Neural cell (in vitro differentiated cells): Measurements from ENCODE around the gene ATP4B. TPM values are rescaled to one million over a fixed set of nuclear protein-coding genes. Genes with fewer than 3 reads are reported as not detected.

Experiments
- H2AFZ ChIP-seq: fragments of 200-600, 300-800 bp; sonication (generic), shearing (Covaris generic); 2 replicates; pipeline ENCODE4 v1.6.0; 2014; ENCODE audit warnings: low read depth, mild to moderate bottlenecking, antibody characterized with exemption, low read length, moderate library complexity
- H3F3A ChIP-seq: fragments of 200-600 bp; shearing (Covaris generic); 2 replicates; pipeline ENCODE4 v1.6.1; 2016; ENCODE audit warnings: mild to moderate bottlenecking, moderate library complexity, mixed read lengths, antibody characterized with exemption, low read length; ENCODE audit not compliant: insufficient read depth, poor library complexity, severe bottlenecking
- H3K27ac ChIP-seq: fragments of 200-600, 300-800 bp; sonication (generic), shearing (Covaris generic); 2 replicates; pipeline ENCODE4 v1.5.1; 2014; ENCODE audit warnings: mild to moderate bottlenecking, low read length, moderate library complexity
- H3K27me3 ChIP-seq: fragments of 300-800, 200-600 bp; sonication (generic), shearing (Covaris generic); 2 replicates; pipeline ENCODE4 v1.6.0; 2014; ENCODE audit warnings: mild to moderate bottlenecking, low read depth, low read length, moderate library complexity; ENCODE audit not compliant: insufficient read depth
- H3K36me3 ChIP-seq: fragments of 300-800, 200-600 bp; sonication (generic), shearing (Covaris generic); 2 replicates; pipeline ENCODE4 v1.5.1; 2014; ENCODE audit warnings: mild to moderate bottlenecking, antibody characterized with exemption, low read length, moderate library complexity; ENCODE audit not compliant: insufficient read depth
- H3K4me2 ChIP-seq: fragments of 300-800, 200-600 bp; sonication (generic), shearing (Covaris generic); 2 replicates; pipeline ENCODE4 v1.6.0; 2014; ENCODE audit warnings: mild to moderate bottlenecking, low read length
- H3K4me3 ChIP-seq: fragments of 300-800, 200-600 bp; sonication (generic), shearing (Covaris generic); 2 replicates; pipeline ENCODE4 v1.5.1; 2014; ENCODE audit warnings: mild to moderate bottlenecking, low read length, moderate library complexity
- H3K79me2 ChIP-seq: fragments of 200-600 bp; shearing (Covaris generic); replicated peaks from 2 replicates; pipeline ENCODE4 v1.6.0; 2014; ENCODE audit warnings: mild to moderate bottlenecking, low read length, moderate library complexity; ENCODE audit not compliant: insufficient read depth
- H3K9ac ChIP-seq: fragments of 300-800, 200-600 bp; sonication (generic), shearing (Covaris generic); 2 replicates; pipeline ENCODE4 v1.6.1; 2016; ENCODE audit warnings: mild to moderate bottlenecking, low read length, mixed read lengths
- H3K9me2 ChIP-seq: fragments of 200-600 bp; shearing (Covaris generic); 2 replicates; pipeline ENCODE4 v1.6.1; 2016; ENCODE audit warnings: mild to moderate bottlenecking, low read length, mixed read lengths; ENCODE audit not compliant: insufficient read depth
- H3K9me3 ChIP-seq: fragments of 200-600, 300-800 bp; sonication (generic), shearing (Covaris generic); 2 replicates; pipeline ENCODE4 v1.6.1; 2016; ENCODE audit warnings: mild to moderate bottlenecking, mixed run types, low read length, moderate library complexity, mixed read lengths
- H4K20me1 ChIP-seq: fragments of 200-600 bp; shearing (Covaris generic); 2 replicates; pipeline ENCODE4 v1.6.1; 2016; ENCODE audit warnings: mild to moderate bottlenecking, mixed run types; ENCODE audit not compliant: insufficient read depth
- EP300 ChIP-seq: fragments of 450-650 bp; conservative IDR thresholded peaks from 2 replicates; pipeline ENCODE4 v1.6.1; 2014; ENCODE audit warnings: antibody characterized with exemption, mild to moderate bottlenecking, moderate library complexity; ENCODE audit not compliant: poor library complexity, severe bottlenecking
- EZH2 ChIP-seq: fragments of 200-600, 300-800 bp; shearing (Covaris generic), sonication (generic); IDR thresholded peaks from 2 replicates; pipeline ENCODE4 v1.6.1; 2014; ENCODE audit warnings: antibody characterized with exemption, low read length, borderline replicate concordance, mild to moderate bottlenecking; ENCODE audit not compliant: insufficient read depth, poor library complexity, severe bottlenecking
- POLR2AphosphoS5 ChIP-seq: IDR thresholded peaks from 2 replicates; pipeline ENCODE4 v1.6.1; 2012
- RAD21 ChIP-seq: fragments of 450-650 bp; conservative IDR thresholded peaks from 2 replicates; pipeline ENCODE4 v1.6.1; 2014; ENCODE audit warnings: antibody characterized with exemption, mild to moderate bottlenecking, moderate library complexity
- REST ChIP-seq: IDR thresholded peaks from 2 replicates; pipeline ENCODE4 v1.6.1; 2012; ENCODE audit warnings: borderline replicate concordance
- TAF1 ChIP-seq: IDR thresholded peaks from 2 replicates; pipeline ENCODE4 v1.6.1; 2012; ENCODE audit warnings: low read depth
- polyA plus RNA-seq: library from polyadenylated mRNA; depleted of rRNA; stranded (reverse); fragments of >200 nt; gene quantifications from 2 replicates; pipeline ENCODE4 v1.2.3, GENCODE V29; 2014
- TF ChIP-seq, protein P1 (sequence below): fragments of 450-650 bp; IDR thresholded peaks from 2 replicates; pipeline ENCODE4 v1.5.1; 2014; ENCODE audit warnings: antibody characterized with exemption, mild to moderate bottlenecking, moderate library complexity; ENCODE audit not compliant: poor library complexity, severe bottlenecking

The ATP4B gene
- polyA plus RNA-seq, 1 donor from 2014 or later, result not detected

- no peak for TF ChIP-seq RAD21
These were observed 7.8 kb upstream of the ATP4B start (continued) for GRCh38 chr13:113665597-113666328.

DNA sequence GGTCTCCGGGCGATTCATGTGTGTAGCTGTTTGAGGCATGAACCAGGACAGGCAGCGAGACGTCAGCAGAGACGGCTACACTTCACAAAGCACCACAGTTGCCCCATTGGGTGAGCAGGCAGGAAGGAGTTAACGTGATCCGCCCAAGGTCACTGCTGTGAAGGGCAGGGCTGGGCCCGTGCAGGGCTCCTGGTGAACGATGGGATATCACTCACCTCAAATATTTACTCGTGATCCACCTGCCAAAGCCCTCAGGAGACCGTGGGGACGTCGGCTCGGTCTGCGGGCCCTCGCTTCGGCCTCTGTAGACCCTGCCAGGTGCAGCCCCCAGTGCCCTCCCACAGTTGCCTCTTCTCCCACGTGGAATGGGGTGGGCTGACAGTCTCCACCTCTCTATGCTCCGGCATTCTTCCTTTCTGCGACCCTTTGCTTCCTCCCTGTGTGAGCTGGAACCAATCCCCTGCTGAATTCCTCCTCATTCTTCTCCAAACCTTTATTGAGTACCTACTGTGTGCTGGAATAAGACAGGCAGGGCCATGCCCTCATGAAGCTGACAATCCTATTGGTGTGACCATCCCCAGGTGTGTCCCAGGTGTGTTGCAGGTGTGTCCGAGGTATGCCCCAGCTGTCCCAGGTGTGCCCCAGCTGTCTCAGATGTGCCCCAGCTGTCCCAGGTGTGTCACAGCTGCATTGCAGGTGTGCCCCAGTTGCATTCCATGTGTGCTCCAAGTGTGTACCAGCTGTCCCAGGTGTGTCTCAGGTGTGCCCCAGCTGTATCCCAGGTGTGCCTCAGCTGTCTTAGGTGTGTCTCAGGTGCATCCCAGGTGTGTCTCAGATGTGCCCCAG is 7.0 kb upstream of the ATP4B start:
- no peak overlapping the region for H3K4me2 ChIP-seq
- no peaks in the 10 kb centered on the region for H3K9me3 ChIP-seq
- H3K27me3 ChIP-seq, result no peaks in the 10 kb centered on the region
- no peaks in the 10 kb centered on the region for H3K36me3 ChIP-seq
- TF ChIP-seq, protein P1, sequence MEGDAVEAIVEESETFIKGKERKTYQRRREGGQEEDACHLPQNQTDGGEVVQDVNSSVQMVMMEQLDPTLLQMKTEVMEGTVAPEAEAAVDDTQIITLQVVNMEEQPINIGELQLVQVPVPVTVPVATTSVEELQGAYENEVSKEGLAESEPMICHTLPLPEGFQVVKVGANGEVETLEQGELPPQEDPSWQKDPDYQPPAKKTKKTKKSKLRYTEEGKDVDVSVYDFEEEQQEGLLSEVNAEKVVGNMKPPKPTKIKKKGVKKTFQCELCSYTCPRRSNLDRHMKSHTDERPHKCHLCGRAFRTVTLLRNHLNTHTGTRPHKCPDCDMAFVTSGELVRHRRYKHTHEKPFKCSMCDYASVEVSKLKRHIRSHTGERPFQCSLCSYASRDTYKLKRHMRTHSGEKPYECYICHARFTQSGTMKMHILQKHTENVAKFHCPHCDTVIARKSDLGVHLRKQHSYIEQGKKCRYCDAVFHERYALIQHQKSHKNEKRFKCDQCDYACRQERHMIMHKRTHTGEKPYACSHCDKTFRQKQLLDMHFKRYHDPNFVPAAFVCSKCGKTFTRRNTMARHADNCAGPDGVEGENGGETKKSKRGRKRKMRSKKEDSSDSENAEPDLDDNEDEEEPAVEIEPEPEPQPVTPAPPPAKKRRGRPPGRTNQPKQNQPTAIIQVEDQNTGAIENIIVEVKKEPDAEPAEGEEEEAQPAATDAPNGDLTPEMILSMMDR, result no peak
- no peaks in the 10 kb centered on the region for H3F3A ChIP-seq
- no peak overlapping the region for H3K9ac ChIP-seq
- no peak overlapping the region for H2AFZ ChIP-seq
- no peaks in the 10 kb centered on the region for H3K9me2 ChIP-seq
- no peak overlapping the region for H3K4me3 ChIP-seq
- H3K79me2 ChIP-seq, result no peaks in the 10 kb centered on the region
- no peaks in the 10 kb centered on the region for H4K20me1 ChIP-seq
- no peak overlapping the region for H3K27ac ChIP-seq

DNA sequence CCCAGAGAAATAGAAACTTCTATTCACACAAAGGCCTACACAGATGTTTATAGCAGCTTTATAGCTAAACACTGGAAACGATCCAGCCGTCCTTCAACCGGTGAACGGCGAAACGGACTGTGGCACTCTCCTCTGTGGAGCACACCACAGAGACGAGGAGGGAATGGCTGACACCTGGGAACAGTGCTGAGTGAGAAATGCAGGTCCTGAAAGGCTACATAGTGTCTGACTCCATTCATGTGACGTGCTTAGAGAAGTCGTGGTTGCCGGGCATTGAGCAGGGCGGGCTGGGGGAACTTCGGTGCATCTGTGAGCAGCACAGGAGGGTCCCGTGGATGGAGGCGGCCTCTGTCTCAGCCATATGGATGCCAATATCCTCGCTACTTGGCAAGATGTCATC is 5.9 kb upstream of the ATP4B start:
- no peak for TF ChIP-seq TAF1
- no peak for TF ChIP-seq EZH2
- no peak for TF ChIP-seq REST
- TF ChIP-seq, protein P1, result no peak
- no peak for TF ChIP-seq RAD21
- no peak for TF ChIP-seq EP300
- no peak for TF ChIP-seq POLR2AphosphoS5
- no peaks in the 10 kb centered on the region for H3K9me2 ChIP-seq
- no peaks in the 10 kb centered on the region for H3F3A ChIP-seq
- H3K4me2 ChIP-seq, result no peak overlapping the region
- no peaks in the 10 kb centered on the region for H3K36me3 ChIP-seq
- no peak overlapping the region for H3K9ac ChIP-seq
- H3K27me3 ChIP-seq, result no peaks in the 10 kb centered on the region
- no peak overlapping the region for H3K4me3 ChIP-seq
- H3K27ac ChIP-seq, result no peak overlapping the region
- H4K20me1 ChIP-seq, result no peaks in the 10 kb centered on the region
- no peaks in the 10 kb centered on the region for H3K79me2 ChIP-seq
- H3K9me3 ChIP-seq, result no peaks in the 10 kb centered on the region
- no peak overlapping the region for H2AFZ ChIP-seq
